HCT116 (cell line): Measurements from ENCODE around the gene SARS2. TPM values are rescaled to one million over a fixed set of nuclear protein-coding genes. Genes with fewer than 3 reads are reported as not detected.

Source experiments
- ATAC-seq: fragments of 200-7000 bp; cut with Tn5 transposase; 2 replicates; pipeline ENCODE4 v1.9.1; 2020; ENCODE audit warnings: mild to moderate bottlenecking, moderate library complexity
- BruUV-seq: library from RNA; stranded (reverse); fragments of 400-500 nt; replicated peaks from 2 replicates; lab custom pipeline; 2021; lab: Mats Ljungman, UMichigan
- CTCF ChIA-PET: fragments of 300-600 bp; sonication (Branson Sonifier 250); formaldehyde crosslinking; loops from one replicate; lab custom pipeline; 2021; ENCODE audit warnings: antibody characterized with exemption; lab: Charles Lee
- POLR2A ChIA-PET: fragments of 300-600, 350-600 bp; sonication (Branson Sonifier 250); formaldehyde crosslinking; loops from one replicate; lab custom pipeline; 2021; ENCODE audit warnings: antibody characterized with exemption; lab: Charles Lee
- RAD21 ChIA-PET, 2 experiments: fragments of 300-600 bp; sonication (Branson Sonifier 250); formaldehyde crosslinking; loops; one replicate each; lab custom pipeline; 2023; ENCODE audit warnings: low total read pairs in 2 of 2; ENCODE audit not compliant: uncharacterized antibody in 2 of 2, unreplicated experiment in 2 of 2, low non-redundant PET in 1 of 2; lab: Charles Lee
- DNase-seq: peaks from one replicate; pipeline ENCODE4 v3.0.0-alpha.2; 2010; ENCODE audit warnings: low read depth, low spot score
- H2AFZ ChIP-seq: fragments of 200-600 bp; shearing (Covaris generic), sonication (generic); 2 replicates; pipeline ENCODE4 v1.6.1; 2017; ENCODE audit warnings: low read depth, mixed run types, mixed read lengths, antibody characterized with exemption, low read length; ENCODE audit not compliant: poor library complexity, severe bottlenecking
- H3K27ac ChIP-seq: 2 replicates; pipeline ENCODE4 v1.5.1; 2012; ENCODE audit warnings: low read depth, low read length
- H3K27me3 ChIP-seq: fragments of 200-600 bp; sonication (generic); 2 replicates; pipeline ENCODE4 v1.6.1; 2016; ENCODE audit warnings: mixed run types, low read length, mixed read lengths; ENCODE audit not compliant: insufficient read depth
- H3K36me3 ChIP-seq, 2 experiments: fragments of 200-500 bp in 1 of 2; fragments of 200-600 bp in 1 of 2; sonication (Bioruptor generic) in 1 of 2; sonication (generic) in 1 of 2; 2 replicates each; pipeline versions ENCODE4 v1.5.1 to v1.6.1; 2014 to 2016; ENCODE audit warnings: low read length in 2 of 2, inconsistent platforms in 1 of 2, mixed read lengths in 1 of 2, mixed run types in 1 of 2; ENCODE audit not compliant: insufficient read depth in 2 of 2, control insufficient read depth in 1 of 2
- H3K4me1 ChIP-seq, 2 experiments: fragments of 200-600 bp in 1 of 2; sonication (generic) in 1 of 2; 2 replicates each; pipeline versions ENCODE4 v1.5.1 to v1.6.1; 2012 to 2017; ENCODE audit warnings: low read length in 2 of 2, inconsistent platforms in 1 of 2, mild to moderate bottlenecking in 1 of 2, mixed read lengths in 1 of 2, mixed run types in 1 of 2, moderate library complexity in 1 of 2; ENCODE audit not compliant: insufficient read depth in 2 of 2, control insufficient read depth in 1 of 2
- H3K4me2 ChIP-seq: fragments of 200-600 bp; sonication (generic); 2 replicates; pipeline ENCODE4 v1.6.1; 2017; ENCODE audit warnings: mixed run types, low read length, mixed read lengths
- H3K4me3 ChIP-seq, 2 experiments: fragments of 200-600 bp in 1 of 2; sonication (generic) in 1 of 2; replicated peaks in 1 of 2; 2 replicates each; pipeline ENCODE4 v1.5.1; 2011 to 2016; ENCODE audit warnings: low read length in 2 of 2, control low read depth in 1 of 2, low read depth in 1 of 2, mild to moderate bottlenecking in 1 of 2, mixed read lengths in 1 of 2, mixed run types in 1 of 2
- H3K79me2 ChIP-seq: fragments of 200-600 bp; sonication (generic); 2 replicates; pipeline ENCODE4 v1.6.1; 2017; ENCODE audit warnings: mild to moderate bottlenecking, mixed run types, low read length, moderate library complexity, mixed read lengths; ENCODE audit not compliant: insufficient read depth
- H3K9ac ChIP-seq: fragments of 200-600 bp; sonication (generic); 2 replicates; pipeline ENCODE4 v1.6.1; 2016; ENCODE audit warnings: low read length, mixed read lengths
- H3K9me2 ChIP-seq: fragments of 200-600 bp; sonication (generic), shearing (Covaris generic); 2 replicates; pipeline ENCODE4 v1.6.1; 2017; ENCODE audit warnings: mixed run types, mild to moderate bottlenecking, moderate library complexity; ENCODE audit not compliant: insufficient read depth
- H3K9me3 ChIP-seq, 2 experiments: fragments of 200-500 bp in 1 of 2; fragments of 200-600 bp in 1 of 2; sonication (Bioruptor generic) in 1 of 2; sonication (generic) in 1 of 2; 2 replicates each; pipeline ENCODE4 v1.6.1; 2014 to 2017; ENCODE audit warnings: low read length in 2 of 2, mixed read lengths in 2 of 2, inconsistent platforms in 1 of 2, low read depth in 1 of 2, mild to moderate bottlenecking in 1 of 2, mixed run types in 1 of 2, moderate library complexity in 1 of 2; ENCODE audit not compliant: control insufficient read depth in 1 of 2, insufficient read depth in 1 of 2
- H4K20me1 ChIP-seq: fragments of 200-600 bp; sonication (generic), shearing (Covaris generic); 2 replicates; pipeline ENCODE4 v1.6.1; 2017; ENCODE audit warnings: mixed run types, mild to moderate bottlenecking, moderate library complexity; ENCODE audit not compliant: insufficient read depth
- ATF3 ChIP-seq: IDR thresholded peaks from 2 replicates; pipeline ENCODE4 v1.6.1; 2012
- CBX3 ChIP-seq: IDR thresholded peaks from 2 replicates; pipeline ENCODE4 v1.6.1; 2012; ENCODE audit warnings: low read depth
- CEBPB ChIP-seq: IDR thresholded peaks from 2 replicates; pipeline ENCODE4 v1.6.1; 2012; ENCODE audit warnings: low read depth
- CTCF ChIP-seq, 3 experiments: fragments of 200-600 bp in 1 of 3; sonication (generic) in 1 of 3; IDR thresholded peaks in 2 of 3; conservative IDR thresholded peaks in 1 of 3; 2 replicates each; pipeline ENCODE4 v1.5.1; 2012 to 2017; ENCODE audit warnings: low read depth in 2 of 3, low read length in 2 of 3, antibody characterized with exemption in 1 of 3, borderline replicate concordance in 1 of 3, control low read depth in 1 of 3, mild to moderate bottlenecking in 1 of 3, mixed read lengths in 1 of 3, mixed run types in 1 of 3, moderate library complexity in 1 of 3; ENCODE audit not compliant: insufficient read depth in 1 of 3
- FOSL1 ChIP-seq: IDR thresholded peaks from 2 replicates; pipeline ENCODE4 v1.6.1; 2012; ENCODE audit warnings: low read depth
- JUND ChIP-seq: IDR thresholded peaks from 2 replicates; pipeline ENCODE4 v1.6.1; 2012
- MAX ChIP-seq: IDR thresholded peaks from 2 replicates; pipeline ENCODE4 v1.6.1; 2012
- POLR2A ChIP-seq: IDR thresholded peaks from 2 replicates; pipeline ENCODE4 v1.7.0; 2011; ENCODE audit warnings: borderline replicate concordance; ENCODE audit not compliant: insufficient read depth, insufficient read length; ENCODE audit errors: extremely low read depth
- RAD21 ChIP-seq: IDR thresholded peaks from 2 replicates; pipeline ENCODE4 v1.6.1; 2012; ENCODE audit warnings: low read depth, mild to moderate bottlenecking
- REST ChIP-seq: IDR thresholded peaks from 2 replicates; pipeline ENCODE4 v1.6.1; 2012; ENCODE audit warnings: low read depth
- SP1 ChIP-seq: IDR thresholded peaks from 2 replicates; pipeline ENCODE4 v1.6.1; 2012; ENCODE audit warnings: low read depth
- TCF7L2 ChIP-seq: IDR thresholded peaks from 2 replicates; pipeline ENCODE4 v1.7.0; 2011; ENCODE audit warnings: borderline replicate concordance, inconsistent platforms; ENCODE audit not compliant: insufficient read depth, insufficient read length; ENCODE audit errors: extremely low read depth
- YY1 ChIP-seq: IDR thresholded peaks from 2 replicates; pipeline ENCODE4 v1.6.1; 2011; ENCODE audit warnings: low read length, low read depth, moderate library complexity, mild to moderate bottlenecking; ENCODE audit not compliant: insufficient replicate concordance; ENCODE audit errors: extremely low read depth
- ZFX ChIP-seq: fragments of 450-650 bp; IDR thresholded peaks from 2 replicates; pipeline ENCODE4 v1.6.1; 2017
- intact Hi-C: fragments of 100-400 bp; cut with micrococcal nuclease; formaldehyde crosslinking; loops from 2 replicates; pipeline ENCODE4 v1.10.0; 2022
- total RNA-seq: library from RNA; stranded (reverse); gene quantifications from one replicate; pipeline ENCODE4 v1.2.1, GENCODE V29; 2021; ENCODE audit not compliant: unreplicated experiment

The SARS2 gene
- total RNA-seq, 1 experiment from 2014 or later = 58.2 TPM

- TF ChIP-seq CTCF (IDR thresholded peaks at IDR 0.05 in 2 of 3, conservative IDR thresholded peaks at IDR 0.05 in 1 of 3; ENCODE audit: borderline replicate concordance in 1 of 3, insufficient read depth in 1 of 3, low read depth in 2 of 3, low read length in 2 of 3) = no peak
- no peak for TF ChIP-seq JUND
- no peak for TF ChIP-seq FOSL1
- TF ChIP-seq SP1 = no peak
- TF ChIP-seq RAD21 = no peak
- no peak for TF ChIP-seq ATF3
- no peak for TF ChIP-seq REST
- no peak for TF ChIP-seq YY1
- no peak for TF ChIP-seq POLR2A
- no peak for TF ChIP-seq CBX3
- TF ChIP-seq TCF7L2 = no peak
- TF ChIP-seq CEBPB = no peak
- no peak for TF ChIP-seq ZFX
- no peak for TF ChIP-seq MAX
- Histone ChIP-seq H3K4me2 (no peak overlapping the region), H3K9me3 (no peaks in the 10 kb centered on the region), H3K9ac (no peak overlapping the region), H3K36me3 (peaks cover 12 to 19% of the 10 kb centered on the region in 2 experiments), H3K79me2 (no peaks in the 10 kb centered on the region), H3K27ac (no peak overlapping the region), H3K4me3 (no peak overlapping the region), H3K9me2 (no peaks in the 10 kb centered on the region), H4K20me1 (no peaks in the 10 kb centered on the region), H2AFZ (no peak overlapping the region), H3K4me1 (no peaks in the 10 kb centered on the region), H3K27me3 (no peaks in the 10 kb centered on the region)
- intact Hi-C loops = no loop called here
- ChIA-PET POLR2A (no interaction called here), CTCF (interaction anchor here (1.1 kb wide), 1 partner anchor 9 kb away, joined by 4 read pairs; the partner anchor contains the start of genes MRPS12 and SARS2), RAD21 (no interaction called here)
- ATAC-seq (no peak), DNase-seq (no peak)
- TSS peak; percentile 23 for BruUV-seq
Measured at GRCh38 chr19:38921420-38922274, 8.9 kb downstream of the SARS2 start.
